ENCODE measurements around the gene FAM229A.

Gene FAM229A

DNA sequence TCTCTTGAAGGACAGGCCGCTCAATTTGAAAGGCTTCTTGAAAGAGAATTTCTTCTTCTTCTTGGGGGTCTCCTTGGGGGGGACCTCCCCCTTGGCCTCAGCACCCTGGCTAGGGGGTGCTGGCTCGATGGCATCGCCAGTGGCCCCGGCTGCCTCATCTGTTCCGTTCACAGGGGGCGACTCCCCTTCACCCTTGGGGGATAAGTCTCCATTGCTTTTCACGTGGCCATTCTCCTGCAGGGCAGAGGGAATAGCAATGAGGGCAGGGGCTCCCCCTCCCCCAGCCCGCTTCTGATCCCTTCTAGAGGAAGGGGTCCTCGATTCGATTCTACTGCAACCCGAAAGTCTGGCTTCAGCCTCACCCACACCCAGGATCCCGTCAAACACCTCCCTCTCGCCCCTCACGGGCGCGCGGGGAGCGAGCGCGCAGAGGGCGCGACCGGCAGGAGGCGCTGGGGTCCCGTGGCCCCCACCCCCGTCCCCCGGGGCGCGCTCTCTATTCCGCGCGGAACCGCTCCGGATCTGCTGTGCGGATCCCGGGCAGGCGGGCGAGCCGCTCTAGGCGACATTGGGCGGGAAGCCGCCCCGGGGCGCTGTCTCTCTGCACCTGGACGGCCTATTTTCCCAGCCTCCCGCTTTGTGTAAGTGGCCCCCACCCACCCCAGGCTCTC is 27.3 kb downstream of the FAM229A start:
- TF ChIP-seq POLR2A (IDR thresholded peaks at IDR 0.05; ENCODE audit: low read length) (no peak), GATA1 (IDR thresholded peaks at IDR 0.05; ENCODE audit: low read depth, low read length) (no peak)
- DNase-seq, result peak; percentile 63 to 71

GRCh38 chr1:32334274-32334861 is 27.9 kb downstream of the FAM229A start:
- DNase-seq, result no peak
- TF ChIP-seq GATA1 (IDR thresholded peaks at IDR 0.05; ENCODE audit: low read depth, low read length) (no peak), POLR2A (IDR thresholded peaks at IDR 0.05; ENCODE audit: low read length) (no peak)

GRCh38 chr1:32333251-32333963 is 28.9 kb downstream of the FAM229A start:
- no peak for DNase-seq
- TF ChIP-seq GATA1 (IDR thresholded peaks at IDR 0.05; ENCODE audit: low read depth, low read length) (no peak), POLR2A (IDR thresholded peaks at IDR 0.05; ENCODE audit: low read length) (no peak)

DNA sequence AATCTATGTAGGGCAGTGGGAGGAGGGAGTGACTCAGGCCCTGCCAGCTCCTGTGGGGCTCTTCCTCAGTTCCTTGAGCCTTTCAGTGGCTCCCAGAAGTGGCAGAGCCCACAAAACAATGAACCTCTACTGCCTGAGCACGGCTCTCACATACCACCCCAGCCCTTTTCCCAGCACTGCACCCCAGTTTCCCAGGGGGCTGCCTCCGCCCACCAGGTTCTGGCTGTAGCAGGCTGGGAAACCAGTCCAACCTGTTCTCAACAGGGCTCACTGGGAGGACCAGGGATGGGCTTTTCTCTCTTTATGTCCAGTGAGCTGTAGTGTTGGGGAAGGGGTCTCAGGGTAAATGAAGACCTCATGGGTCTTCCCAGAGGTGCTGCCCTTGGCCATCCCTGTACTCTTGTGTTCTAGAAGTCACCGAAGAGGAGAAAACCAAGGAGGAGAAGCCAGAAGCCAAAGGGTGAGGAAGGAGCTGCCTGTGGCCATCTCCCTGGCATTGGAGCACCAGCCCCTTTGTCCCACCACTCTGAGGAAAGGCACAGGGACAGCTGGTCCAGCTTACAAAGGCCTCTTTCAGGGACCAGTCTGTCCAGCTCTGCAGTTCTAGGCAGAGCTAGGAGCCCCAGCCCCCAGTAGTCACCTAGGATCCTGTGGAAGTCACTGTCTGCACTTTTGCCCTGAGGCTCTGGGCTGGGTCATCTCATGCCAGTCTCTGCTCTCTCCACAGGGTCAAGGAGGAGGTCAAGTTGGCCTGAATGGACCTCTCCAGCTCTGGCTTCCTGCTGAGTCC is 29.8 kb downstream of the FAM229A start:
- TF ChIP-seq GATA1 (IDR thresholded peaks at IDR 0.05; ENCODE audit: low read depth, low read length) (no peak), POLR2A (IDR thresholded peaks at IDR 0.05; ENCODE audit: low read length) (no peak)
- no peak for DNase-seq

DNA sequence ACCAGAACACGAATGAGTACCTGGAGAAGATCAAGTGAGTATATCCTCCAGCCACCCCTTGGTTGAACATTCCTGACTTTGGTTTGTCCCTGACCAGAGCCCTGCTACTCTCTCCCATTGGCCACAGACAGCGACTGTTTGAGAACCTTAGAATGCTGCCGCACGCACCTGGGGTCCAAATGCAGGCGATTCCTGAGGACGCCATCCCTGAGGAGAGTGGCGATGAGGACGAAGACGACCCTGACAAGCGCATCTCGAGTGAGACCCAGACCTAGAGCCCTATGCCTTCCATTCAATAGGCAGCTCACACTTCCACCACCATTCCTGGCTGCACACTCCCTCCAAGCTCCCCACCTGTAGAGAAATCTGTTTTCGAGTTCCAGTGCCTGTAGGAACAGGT is 30.7 kb downstream of the FAM229A start:
- TF ChIP-seq POLR2A (IDR thresholded peaks at IDR 0.05; ENCODE audit: low read length), result no peak
- no peak for TF ChIP-seq GATA1 (IDR thresholded peaks at IDR 0.05; ENCODE audit: low read depth, low read length)
- no peak for DNase-seq

DNA sequence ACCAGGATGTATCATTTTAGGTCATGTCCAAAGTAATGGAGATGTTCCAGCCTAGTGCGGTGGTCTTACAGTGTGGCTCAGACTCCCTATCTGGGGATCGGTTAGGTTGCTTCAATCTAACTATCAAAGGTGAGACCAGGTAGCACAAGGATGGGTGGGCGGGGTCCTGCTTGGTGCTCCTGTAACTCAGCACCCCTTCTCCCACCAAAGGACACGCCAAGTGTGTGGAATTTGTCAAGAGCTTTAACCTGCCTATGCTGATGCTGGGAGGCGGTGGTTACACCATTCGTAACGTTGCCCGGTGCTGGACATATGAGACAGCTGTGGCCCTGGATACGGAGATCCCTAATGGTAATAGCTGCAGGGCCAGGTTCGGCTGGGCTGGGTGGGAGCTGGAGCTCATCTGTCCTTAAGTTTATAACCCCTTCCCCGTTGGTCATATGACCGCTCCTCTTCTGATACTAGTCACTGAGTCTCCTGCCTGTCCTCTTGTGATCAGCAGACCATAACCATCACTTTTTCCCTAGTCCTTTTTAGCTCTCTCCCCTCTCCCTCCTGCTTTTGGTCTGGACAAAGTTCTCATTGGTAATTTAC is 31.6 kb downstream of the FAM229A start:
- TF ChIP-seq POLR2A (IDR thresholded peaks at IDR 0.05; ENCODE audit: low read length), result no peak
- no peak for TF ChIP-seq GATA1 (IDR thresholded peaks at IDR 0.05; ENCODE audit: low read depth, low read length)
- no peak for DNase-seq

- DNase-seq, result no peak
- TF ChIP-seq GATA1 (IDR thresholded peaks at IDR 0.05; ENCODE audit: low read depth, low read length) (no peak), POLR2A (IDR thresholded peaks at IDR 0.05; ENCODE audit: low read length) (no peak)
These were observed 32.3 kb downstream of the FAM229A start for GRCh38 chr1:32329931-32330466.

DNA sequence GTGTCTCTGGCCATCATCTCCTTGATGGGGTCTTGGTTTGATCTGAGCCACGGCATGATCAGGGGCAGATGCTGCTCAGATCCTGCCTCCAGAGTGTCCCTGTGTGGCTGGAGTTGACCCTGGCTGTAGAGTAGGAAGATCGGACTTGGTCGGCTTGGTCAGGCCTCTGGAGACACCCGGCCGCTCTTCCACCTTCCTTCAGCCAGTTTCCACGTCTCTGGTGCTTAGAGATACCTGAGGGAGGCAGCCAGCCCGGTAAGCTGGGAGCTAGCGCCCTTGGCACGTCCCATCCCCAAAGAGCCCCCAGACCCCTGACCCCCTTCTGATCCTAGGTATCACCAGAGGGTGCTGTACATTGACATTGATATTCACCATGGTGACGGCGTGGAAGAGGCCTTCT is 35.1 kb downstream of the FAM229A start:
- DNase-seq, result no peak
- no peak for TF ChIP-seq POLR2A (IDR thresholded peaks at IDR 0.05; ENCODE audit: low read length)
- no peak for TF ChIP-seq GATA1 (IDR thresholded peaks at IDR 0.05; ENCODE audit: low read depth, low read length)

DNA sequence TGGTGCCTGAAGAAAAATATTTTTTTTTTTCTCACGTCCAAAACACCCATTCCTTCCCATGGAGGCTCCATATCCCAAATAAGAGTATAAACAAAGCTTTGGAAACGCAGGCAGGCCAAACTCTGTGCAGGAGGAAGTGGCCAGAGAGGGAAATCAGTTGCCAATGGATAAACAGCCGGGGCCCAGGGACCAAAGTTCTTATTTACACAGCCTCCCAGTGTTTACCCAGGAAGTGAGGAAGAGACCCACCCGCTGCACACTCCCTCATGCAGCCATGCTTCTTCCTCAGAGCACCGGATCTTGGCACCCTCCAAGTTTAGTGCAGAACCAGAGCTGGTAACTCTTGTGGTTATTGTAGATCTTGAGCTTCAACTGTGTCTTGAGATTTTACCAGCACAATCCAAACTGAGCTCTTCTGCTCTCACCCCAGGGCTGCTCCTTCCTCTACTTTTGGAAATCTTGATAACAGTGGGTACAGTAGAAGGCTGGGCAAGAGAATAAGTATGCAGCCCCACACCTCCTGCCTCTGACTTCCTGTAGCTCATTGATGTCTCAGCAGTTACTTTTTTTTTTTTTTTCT is 40.5 kb downstream of the FAM229A start:
- TF ChIP-seq POLR2A (IDR thresholded peaks at IDR 0.05; ENCODE audit: low read length) (no peak), GATA1 (IDR thresholded peaks at IDR 0.05; ENCODE audit: low read depth, low read length) (no peak)
- no peak for DNase-seq

DNA sequence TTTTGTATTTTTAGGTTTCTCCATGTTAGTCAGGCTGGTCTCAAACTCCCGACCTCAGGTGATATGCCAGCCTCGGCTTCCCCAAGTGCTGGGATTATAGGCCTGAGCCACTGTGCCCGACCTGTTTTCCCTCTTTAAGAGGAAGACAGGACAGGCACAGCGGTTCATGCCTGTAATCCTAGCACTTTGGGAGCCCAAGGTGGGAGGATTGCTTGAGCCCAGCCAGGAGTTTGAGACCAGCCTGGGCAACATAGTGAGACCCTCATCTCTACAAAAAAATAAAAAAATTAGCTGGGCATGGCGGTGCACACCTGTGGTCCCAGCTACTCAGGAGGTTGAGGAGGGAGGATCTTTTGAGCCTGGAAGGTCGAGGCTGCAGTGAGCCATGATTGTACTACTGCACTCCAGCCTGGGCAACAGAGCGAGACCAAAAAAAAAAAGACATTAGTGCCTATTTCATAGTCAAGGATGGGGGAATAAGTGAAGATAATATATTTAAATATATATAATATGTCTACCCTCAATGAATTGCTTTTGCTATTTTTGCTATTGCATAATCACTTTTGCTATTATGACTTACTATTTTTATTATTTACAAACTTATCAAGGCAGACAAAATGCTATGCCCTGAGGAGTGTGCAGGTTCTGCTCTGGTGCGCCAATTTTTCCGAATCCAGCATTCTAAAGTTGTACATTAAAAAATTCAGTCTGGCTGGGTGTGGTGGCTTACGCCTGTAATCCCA is 44.0 kb downstream of the FAM229A start:
- DNase-seq, result no peak
- TF ChIP-seq POLR2A (IDR thresholded peaks at IDR 0.05; ENCODE audit: low read length) (no peak), GATA1 (IDR thresholded peaks at IDR 0.05; ENCODE audit: low read depth, low read length) (no peak)

DNA sequence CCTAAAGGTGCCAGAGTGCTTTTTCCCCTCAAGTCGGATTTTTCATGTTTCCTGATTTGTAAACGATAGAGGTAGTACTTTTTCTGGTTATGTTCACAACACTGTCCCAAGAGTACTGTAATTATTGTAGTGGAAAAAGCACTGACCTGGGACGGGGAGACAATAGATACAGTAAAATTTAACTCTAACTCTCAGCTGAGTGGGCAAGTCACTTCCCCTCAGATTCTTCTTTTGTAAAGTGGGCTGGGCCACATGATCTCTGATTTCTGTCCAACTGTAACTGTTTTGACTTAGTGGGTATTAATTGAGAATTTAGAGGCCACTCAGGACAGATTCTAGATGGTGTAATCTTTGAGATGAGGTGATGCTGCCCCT is 45.4 kb downstream of the FAM229A start:
- TF ChIP-seq POLR2A (IDR thresholded peaks at IDR 0.05; ENCODE audit: low read length) (no peak), GATA1 (IDR thresholded peaks at IDR 0.05; ENCODE audit: low read depth, low read length) (no peak)
- DNase-seq, result no peak

DNA sequence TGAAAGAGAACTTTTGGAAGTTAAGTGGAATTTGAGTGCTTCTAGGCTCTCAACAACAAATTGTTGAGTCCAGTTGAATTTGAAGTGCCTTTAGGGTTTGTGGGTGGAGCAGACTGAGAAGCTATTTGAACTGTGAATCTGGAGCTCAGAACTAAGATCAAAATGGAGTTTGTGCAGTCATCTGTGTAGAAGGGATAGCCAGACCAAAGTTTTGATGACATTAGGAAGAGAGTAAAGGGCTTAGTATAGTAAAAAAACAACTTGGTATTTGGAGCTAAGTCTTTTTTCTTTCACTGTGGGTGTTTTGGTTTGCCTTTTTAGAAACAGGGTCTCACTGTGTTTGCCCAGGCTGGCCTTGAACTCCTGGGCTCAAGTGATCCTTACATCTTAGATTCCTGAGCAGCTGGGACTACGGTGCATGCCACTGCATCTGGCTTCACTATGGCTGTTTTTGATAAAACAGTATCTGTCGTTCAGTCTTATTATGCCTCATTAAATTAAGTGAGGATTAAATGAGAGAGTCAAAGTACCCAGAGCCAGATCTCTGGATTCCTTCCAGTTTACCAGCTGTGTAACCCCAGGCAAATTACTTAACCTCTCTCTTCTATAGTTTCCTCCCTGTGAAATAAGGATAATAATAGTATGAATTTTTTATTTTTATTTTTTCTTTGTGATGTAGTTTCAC is 50.4 kb downstream of the FAM229A start:
- TF ChIP-seq GATA1 (IDR thresholded peaks at IDR 0.05; ENCODE audit: low read depth, low read length), result no peak
- peak in 1 of 2 experiments; percentile 14 for DNase-seq
